ENCODE results near the gene LMF2.

The LMF2 gene

GRCh38 chr22:50502628-50503474, 4.7 kb downstream of the LMF2 start:
- H3K9me3 ChIP-seq (replicated peaks; ENCODE audit: insufficient read depth, low read length) = no peaks in the 10 kb centered on the region
- no peak overlapping the region for H3K9ac ChIP-seq (ENCODE audit: low read length)
- H3K79me2 ChIP-seq (ENCODE audit: low read length) = peaks cover 29% of the 10 kb centered on the region
- no peak for DNase-seq
- no peaks in the 10 kb centered on the region for H3K27me3 ChIP-seq (replicated peaks; ENCODE audit: insufficient read depth, low read length)
- no peak overlapping the region for H3K27ac ChIP-seq (ENCODE audit: low read length)
- H3F3A ChIP-seq (ENCODE audit: insufficient read depth, low read length) = peaks cover 8% of the 10 kb centered on the region; the same call in 1 of the 2 replicates
- H3K4me3 ChIP-seq (ENCODE audit: low read length) = no peak overlapping the region
- no peaks in the 10 kb centered on the region for H3K36me3 ChIP-seq (replicated peaks; ENCODE audit: insufficient read depth, low read length)
- no peak overlapping the region for H2AFZ ChIP-seq (ENCODE audit: low read length)
- no peaks in the 10 kb centered on the region for H3K9me2 ChIP-seq (replicated peaks; ENCODE audit: insufficient read depth, low read length)
- H3K4me1 ChIP-seq (ENCODE audit: low read length) = no peaks in the 10 kb centered on the region
- no peak overlapping the region for H3K4me2 ChIP-seq (ENCODE audit: low read depth, low read length)
- H4K20me1 ChIP-seq (ENCODE audit: insufficient read depth, low read length) = no peaks in the 10 kb centered on the region
- no peak for TF ChIP-seq EZH2phosphoT487 (IDR thresholded peaks at IDR 0.05; ENCODE audit: low read length)

- H3K4me1 ChIP-seq (ENCODE audit: low read length) = no peaks in the 10 kb centered on the region
- H3K36me3 ChIP-seq (replicated peaks; ENCODE audit: insufficient read depth, low read length) = no peaks in the 10 kb centered on the region
- no peak for DNase-seq
- H3K9me3 ChIP-seq (replicated peaks; ENCODE audit: insufficient read depth, low read length) = no peaks in the 10 kb centered on the region
- H3K27ac ChIP-seq (ENCODE audit: low read length) = no peak overlapping the region
- H3K9ac ChIP-seq (ENCODE audit: low read length) = no peak overlapping the region
- no peak overlapping the region for H3K4me2 ChIP-seq (ENCODE audit: low read depth, low read length)
- H2AFZ ChIP-seq (ENCODE audit: low read length) = no peak overlapping the region
- H4K20me1 ChIP-seq (ENCODE audit: insufficient read depth, low read length) = no peaks in the 10 kb centered on the region
- H3K79me2 ChIP-seq (ENCODE audit: low read length) = peaks cover 26% of the 10 kb centered on the region
- H3K27me3 ChIP-seq (replicated peaks; ENCODE audit: insufficient read depth, low read length) = no peaks in the 10 kb centered on the region
- peaks cover 9% of the 10 kb centered on the region; the same call in 1 of the 2 replicates for H3F3A ChIP-seq (ENCODE audit: insufficient read depth, low read length)
- TF ChIP-seq EZH2 (optimal IDR thresholded peaks at IDR 0.05; ENCODE audit: low read depth, low read length) (no peak), EZH2phosphoT487 (IDR thresholded peaks at IDR 0.05; ENCODE audit: low read length) (no peak), CTCF (IDR thresholded peaks at IDR 0.05; ENCODE audit: low read length) (no peak)
- no peak overlapping the region for H3K4me3 ChIP-seq (ENCODE audit: low read length)
- H3K9me2 ChIP-seq (replicated peaks; ENCODE audit: insufficient read depth, low read length) = no peaks in the 10 kb centered on the region
Observed at GRCh38 chr22:50502096-50502495, 5.4 kb downstream of the LMF2 start.

- Histone ChIP-seq H3K4me3 (ENCODE audit: low read length) (no peak overlapping the region), H3K27me3 (replicated peaks; ENCODE audit: insufficient read depth, low read length) (no peaks in the 10 kb centered on the region), H4K20me1 (ENCODE audit: insufficient read depth, low read length) (no peaks in the 10 kb centered on the region), H3K4me1 (ENCODE audit: low read length) (no peaks in the 10 kb centered on the region), H3K79me2 (ENCODE audit: low read length) (peaks cover 9% of the 10 kb centered on the region), H3F3A (ENCODE audit: insufficient read depth, low read length) (peaks cover 9% of the 10 kb centered on the region; the same call in 1 of the 2 replicates), H3K9ac (ENCODE audit: low read length) (no peak overlapping the region), H2AFZ (ENCODE audit: low read length) (no peak overlapping the region), H3K9me2 (replicated peaks; ENCODE audit: insufficient read depth, low read length) (no peaks in the 10 kb centered on the region), H3K4me2 (ENCODE audit: low read depth, low read length) (no peak overlapping the region), H3K36me3 (replicated peaks; ENCODE audit: insufficient read depth, low read length) (no peaks in the 10 kb centered on the region), H3K27ac (ENCODE audit: low read length) (no peak overlapping the region), H3K9me3 (replicated peaks; ENCODE audit: insufficient read depth, low read length) (no peaks in the 10 kb centered on the region)
- TF ChIP-seq EZH2 (optimal IDR thresholded peaks at IDR 0.05; ENCODE audit: low read depth, low read length) (no peak), EZH2phosphoT487 (IDR thresholded peaks at IDR 0.05; ENCODE audit: low read length) (no peak), CTCF (IDR thresholded peaks at IDR 0.05; ENCODE audit: low read length) (no peak)
- DNase-seq = no peak
Observed at GRCh38 chr22:50500452-50500851, 7.0 kb downstream of the LMF2 start.

Measured in MM.1S (cell line).